G401.6 (cell line): ENCODE results near the gene LIMK2.
"Not testable (repeated sequence)": the region's sequence is repeated elsewhere in the genome, so short reads cannot be mapped to it uniquely, and the experiment has no call there.

Source experiments
- FAIRE-seq: peaks from 2 replicates; lab custom pipeline; 2012; peaks lifted over from hg19 to GRCh38; lab: Jason Lieb, UNC

LIMK2 gene

GRCh38 chr22:31291481-31292235 is 79.6 kb downstream of the LIMK2 start:
- FAIRE-seq, result no peak

GRCh38 chr22:31292236-31292989 is 80.3 kb downstream of the LIMK2 start, which contains the start of gene PIK3IP1:
TSS of gene PIK3IP1 (minus strand) at chr22:31292488. CDS start at chr22:31292344, 144 bp downstream.
- peak; percentile 96 for FAIRE-seq

- no peak for FAIRE-seq
Measured at GRCh38 chr22:31295360-31295759, 83.3 kb downstream of the LIMK2 start.

GRCh38 chr22:31295831-31296657 is 83.9 kb downstream of the LIMK2 start:
- no peak for FAIRE-seq

GRCh38 chr22:31300896-31301295 is 88.8 kb downstream of the LIMK2 start:
- FAIRE-seq, result no peak

- FAIRE-seq, result no peak
Measured at GRCh38 chr22:31302006-31302405, 89.9 kb downstream of the LIMK2 start.

GRCh38 chr22:31302537-31302936 is 90.4 kb downstream of the LIMK2 start:
- FAIRE-seq, result no peak

GRCh38 chr22:31305194-31305593 is 93.1 kb downstream of the LIMK2 start:
- FAIRE-seq, result no peak

GRCh38 chr22:31308181-31308580 is 96.1 kb downstream of the LIMK2 start:
- FAIRE-seq, result no peak

- peak; percentile 54 for FAIRE-seq
Measured at GRCh38 chr22:31313366-31314147, 101.5 kb downstream of the LIMK2 start.

- not testable (repeated sequence) for FAIRE-seq
Measured at GRCh38 chr22:31314220-31314619, 102.1 kb downstream of the LIMK2 start.

GRCh38 chr22:31321421-31321820 is 109.3 kb downstream of the LIMK2 start:
- FAIRE-seq, result no peak

GRCh38 chr22:31323578-31324550 is 111.8 kb downstream of the LIMK2 start:
- no peak for FAIRE-seq

GRCh38 chr22:31326877-31327276 is 114.8 kb downstream of the LIMK2 start:
- FAIRE-seq, result no peak

GRCh38 chr22:31327806-31328543 is 115.9 kb downstream of the LIMK2 start:
- no peak for FAIRE-seq

GRCh38 chr22:31328544-31328960 is 116.5 kb downstream of the LIMK2 start:
- FAIRE-seq, result no peak

- no peak for FAIRE-seq
Measured at GRCh38 chr22:31329029-31329428, 116.9 kb downstream of the LIMK2 start.
